ENCODE measurements around the gene TYK2.
A peak's percentile ranks its signal among the peaks of the same experiment; 100 is the strongest.

Gene TYK2

GRCh38 chr19:10332965-10333757, 47.2 kb downstream of the TYK2 start, which contains the start of gene RAVER1:
Gene RAVER1, minus strand, starts transcription at chr19:10333529. Its CDS starts 22 bp downstream, at chr19:10333507.
- peak; percentile 81 for DNase-seq

DNA sequence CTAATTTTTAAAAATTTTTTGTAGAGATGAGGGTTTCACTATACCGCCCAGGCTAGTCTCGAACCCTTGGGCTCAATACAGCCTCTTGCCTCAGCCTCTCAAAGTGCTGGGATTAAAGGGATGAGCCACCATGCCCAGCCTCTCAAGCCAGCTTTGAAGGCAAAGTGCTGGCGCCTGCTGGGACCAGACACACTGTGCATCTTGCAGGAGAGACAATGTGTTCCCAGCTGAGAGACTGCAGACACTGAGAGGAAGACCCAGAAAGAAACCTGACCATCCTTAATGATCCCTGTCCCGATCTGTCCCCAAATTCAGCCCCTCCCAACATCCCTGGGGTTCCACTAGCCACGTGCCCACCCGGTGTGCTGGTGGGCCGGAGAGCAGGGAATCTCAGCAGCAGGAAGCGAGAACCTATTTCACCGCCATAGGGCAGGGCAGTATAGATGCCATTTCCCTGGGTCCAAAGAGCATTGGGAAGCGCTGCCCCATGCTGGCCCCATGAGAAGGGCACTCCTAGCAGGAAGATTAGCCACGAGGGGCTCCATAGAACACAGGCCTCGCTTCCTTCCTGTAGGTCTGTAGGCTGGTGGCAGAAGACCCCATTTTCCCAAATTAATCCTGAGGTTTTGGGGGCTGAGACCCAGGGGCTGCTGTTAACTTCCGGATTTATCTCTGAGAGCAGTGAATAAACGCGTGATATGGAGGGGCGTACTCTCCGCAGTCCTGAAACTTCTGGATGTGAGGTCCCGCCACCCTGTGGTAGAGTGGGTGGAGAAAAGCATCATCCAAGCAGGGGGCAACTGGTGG, 48.0 kb downstream of the TYK2 start:
- no peak for DNase-seq

- no peak for DNase-seq
Observed at GRCh38 chr19:10329555-10329954, 50.8 kb downstream of the TYK2 start.

- DNase-seq = no peak
Observed at GRCh38 chr19:10328558-10329429, 51.6 kb downstream of the TYK2 start.

GRCh38 chr19:10327793-10328192, 52.6 kb downstream of the TYK2 start:
- no peak for DNase-seq

GRCh38 chr19:10325732-10326131, 54.6 kb downstream of the TYK2 start:
- DNase-seq = no peak

DNA sequence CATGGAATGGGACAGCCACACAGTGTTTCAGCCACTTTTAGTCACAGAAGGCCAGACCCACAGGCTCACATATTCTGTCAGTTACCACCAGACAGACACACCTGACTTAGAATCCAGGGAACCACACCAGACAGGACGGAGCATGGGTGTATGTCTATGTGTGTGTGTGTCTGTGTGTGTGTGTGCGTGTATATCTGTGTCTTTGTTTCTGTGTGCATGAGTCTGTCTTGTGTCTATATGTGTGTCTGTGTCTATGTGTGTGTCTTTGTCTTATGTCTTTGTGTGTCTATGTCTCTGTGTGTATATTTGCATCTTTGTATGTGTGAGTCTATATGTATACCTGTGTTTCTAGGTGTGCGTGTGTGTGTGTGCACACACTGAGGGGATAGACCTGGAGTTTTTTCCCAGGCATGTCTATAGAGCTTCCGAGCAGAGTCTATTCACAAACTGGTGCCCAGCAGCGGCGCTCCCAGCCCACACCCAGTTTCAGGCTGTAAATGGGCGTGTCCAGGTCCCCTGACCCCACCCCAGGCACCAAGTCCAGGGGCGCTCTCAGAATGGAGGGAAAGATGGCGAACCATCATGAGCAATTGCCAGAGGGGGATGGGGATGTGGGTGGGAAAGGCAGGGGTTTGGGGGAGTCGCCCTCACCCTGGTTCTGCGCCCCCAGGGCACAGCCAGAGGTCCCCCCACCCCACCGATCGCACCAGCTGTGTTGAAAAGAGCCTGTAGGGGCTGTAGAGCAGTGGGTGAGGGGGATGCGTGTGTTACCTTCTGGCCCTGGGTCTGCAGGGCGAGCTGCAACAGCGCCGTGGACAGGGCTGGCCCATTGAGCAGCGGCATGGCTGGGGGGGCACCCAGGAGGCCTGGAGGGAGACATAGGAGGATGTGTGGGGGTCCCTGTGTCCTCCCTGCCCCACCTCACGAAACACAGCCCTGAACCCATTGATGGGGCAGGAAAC, 58.2 kb downstream of the TYK2 start:
- no peak for DNase-seq

DNA sequence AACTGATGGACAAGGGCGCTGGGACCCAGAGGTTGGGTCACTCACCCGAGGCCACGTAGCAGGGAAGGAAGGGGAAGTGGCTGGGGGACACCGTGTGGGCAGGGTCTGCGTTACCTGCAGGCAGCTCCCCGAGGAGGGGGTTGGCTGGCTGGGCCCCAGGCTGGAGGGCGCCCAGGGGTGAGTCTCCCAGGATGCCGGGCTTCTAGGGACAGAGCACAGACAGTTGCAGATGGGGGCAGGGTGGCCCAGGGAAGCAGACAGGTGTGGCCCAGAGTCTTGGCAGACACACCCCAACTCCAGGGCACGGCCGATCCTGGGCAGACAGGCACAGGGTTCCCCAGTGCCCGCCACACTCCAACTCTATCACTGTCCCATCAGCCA, 59.0 kb downstream of the TYK2 start:
- no peak for DNase-seq

- no peak for DNase-seq
Observed at GRCh38 chr19:10320602-10321416, 59.6 kb downstream of the TYK2 start.

DNA sequence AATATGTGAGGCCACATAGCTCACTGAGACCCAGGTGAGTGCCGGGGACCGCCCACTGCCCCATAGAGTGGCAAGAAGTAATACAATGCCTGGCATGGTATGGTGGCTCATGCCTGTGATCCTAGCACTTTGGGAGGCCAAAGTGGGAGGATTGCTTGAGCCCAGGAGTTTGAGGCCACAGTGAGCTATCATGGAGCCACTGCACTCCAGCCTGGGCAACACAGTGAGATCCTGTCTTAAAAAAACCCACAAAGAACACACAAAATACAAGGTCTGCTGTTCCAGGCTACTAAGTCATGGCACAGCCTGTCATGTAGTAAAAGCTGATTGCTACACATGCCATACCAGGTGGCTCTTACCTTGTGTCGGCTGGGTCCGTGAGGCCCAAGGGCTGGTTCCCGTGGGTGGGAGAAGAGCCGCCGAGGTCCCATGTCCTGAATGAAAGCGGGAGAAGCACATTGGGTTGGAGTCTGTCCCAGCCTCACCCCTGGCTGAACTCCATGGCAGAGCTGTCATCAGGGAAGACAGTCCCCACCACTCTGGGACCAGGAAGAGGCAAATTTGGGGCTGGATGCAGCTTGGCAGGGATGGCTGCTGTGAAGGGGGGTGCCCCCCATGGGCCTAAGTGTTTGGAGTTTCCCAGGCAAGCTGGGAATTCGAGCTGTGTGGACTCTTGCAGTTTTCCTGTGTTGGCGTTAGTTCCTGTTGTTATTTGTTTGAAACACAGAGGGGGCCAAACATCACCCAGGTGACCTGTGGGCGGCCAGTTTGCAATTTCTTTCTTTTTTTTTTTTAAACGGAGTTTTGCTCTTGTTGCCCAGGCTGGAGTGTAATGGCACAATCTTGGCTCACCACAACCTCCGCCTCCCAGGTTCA, 61.3 kb downstream of the TYK2 start:
- DNase-seq = no peak

DNA sequence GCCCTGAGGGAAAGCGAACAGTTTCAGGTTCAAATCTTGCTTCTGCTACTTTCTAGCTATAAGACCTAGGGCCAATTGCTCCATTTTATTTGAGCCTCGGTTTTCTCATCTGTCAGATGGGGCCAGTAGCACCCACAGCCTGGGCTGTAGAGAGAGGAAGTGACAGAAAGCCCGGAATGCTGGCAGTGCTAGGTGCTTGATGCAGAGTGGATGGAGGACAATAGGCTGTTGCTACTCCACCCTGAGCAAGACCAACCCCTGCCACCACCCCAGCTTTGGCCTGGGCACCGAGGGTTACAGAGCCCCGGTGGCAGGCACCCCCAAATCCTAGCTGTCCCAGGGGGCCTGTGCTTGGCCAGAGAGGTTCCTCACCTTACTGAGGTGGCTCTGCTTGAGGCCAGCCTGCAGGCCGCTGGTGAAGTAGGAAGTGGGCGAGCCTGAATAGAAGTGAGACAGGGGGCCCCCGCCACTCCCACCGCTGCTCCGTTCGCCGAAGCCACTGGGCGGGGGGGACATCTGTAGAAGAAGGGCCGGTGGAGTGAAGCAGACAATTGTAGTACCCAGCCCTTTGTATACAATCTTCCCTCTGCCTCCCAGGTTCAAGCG, 62.4 kb downstream of the TYK2 start:
- no peak for DNase-seq

DNA sequence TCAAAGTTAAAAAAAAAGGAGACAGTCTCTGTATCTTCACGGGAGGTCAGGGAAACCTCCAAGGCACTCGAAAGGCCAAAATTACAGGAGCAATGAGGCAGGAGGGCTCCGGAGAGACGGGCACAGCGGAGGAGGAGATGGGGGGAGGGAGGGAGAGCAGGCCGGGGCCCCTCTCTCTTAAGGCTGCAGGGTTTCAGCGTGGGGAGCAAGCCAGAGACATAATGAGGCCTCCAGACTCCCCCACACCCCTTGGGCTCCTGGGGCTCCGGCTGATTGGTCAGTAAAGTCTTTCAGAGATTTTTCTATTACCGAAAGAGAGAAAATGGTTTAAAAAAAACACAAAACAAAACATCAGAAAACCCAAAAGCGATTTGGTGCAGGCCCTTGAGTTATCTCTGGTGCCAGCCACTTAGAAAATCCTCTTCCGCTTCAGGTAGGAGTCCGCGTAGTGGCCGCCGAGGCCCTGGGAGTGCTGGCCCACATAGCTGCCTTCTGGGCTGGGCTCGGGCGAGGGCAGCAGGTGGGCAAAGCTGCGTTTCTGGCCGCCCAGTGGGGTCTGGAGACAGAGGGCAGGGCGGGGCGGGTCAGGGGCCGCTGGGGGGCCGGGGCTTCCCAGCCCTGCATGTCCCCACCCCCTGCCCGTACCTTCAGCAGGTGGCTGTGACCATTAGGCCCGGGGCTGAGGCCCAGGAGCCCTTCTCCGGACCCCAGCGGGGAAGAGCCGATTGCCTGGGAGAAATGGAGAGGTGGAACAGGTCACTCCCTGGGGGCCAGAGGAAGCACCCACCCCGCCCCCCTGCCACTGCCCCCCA, 63.1 kb downstream of the TYK2 start:
- no peak for DNase-seq

GRCh38 chr19:10316229-10317044, 63.9 kb downstream of the TYK2 start:
- DNase-seq = no peak

- peak; percentile 54 for DNase-seq
Observed at GRCh38 chr19:10315335-10316214, 64.8 kb downstream of the TYK2 start, which contains the start of gene FDX2. Gene FDX2, minus strand, starts transcription at chr19:10316015. Its CDS starts 19 bp downstream, at chr19:10315996.

GRCh38 chr19:10309423-10309822, 70.9 kb downstream of the TYK2 start, which contains the start of gene ZGLP1:
Gene ZGLP1, minus strand, starts transcription at chr19:10309815.
- no peak for DNase-seq

GRCh38 chr19:10306327-10306726, 74.0 kb downstream of the TYK2 start:
- no peak for DNase-seq

Data from SHP77 treated with DMSO at 0.1 percent for 48 hours (cell line).